Stimulated activated CD8-positive, alpha-beta memory T cell treated with anti-CD3 and anti-CD28 coated beads, Interleukin-12 subunit alpha, Interleukin-12 subunit beta, amount 100 ng/mL, for 24 hours (primary cell): ENCODE data around the gene PCDHGA10.
"Not testable (repeated sequence)": the region's sequence is repeated elsewhere in the genome, so short reads cannot be mapped to it uniquely, and the experiment has no call there.

ENCODE experiments used
- DNase-seq: peaks from one replicate; pipeline ENCODE4 v3.0.0-alpha.2; 2020; ENCODE audit errors: extremely low read depth

PCDHGA10 gene

GRCh38 chr5:141420855-141421488 is 8.2 kb downstream of the PCDHGA10 start, which contains the start of gene PCDHGA11:
TSS of gene PCDHGA11 (plus strand) at chr5:141421051. CDS start at chr5:141421228, 177 bp downstream.
- DNase-seq: no peak

- DNase-seq: no peak
Observed at GRCh38 chr5:141421489-141421855, 8.7 kb downstream of the PCDHGA10 start.

GRCh38 chr5:141422742-141423291 is 10.0 kb downstream of the PCDHGA10 start:
- no peak for DNase-seq

- no peak for DNase-seq
Observed at GRCh38 chr5:141427783-141428426, 15.1 kb downstream of the PCDHGA10 start.

DNA sequence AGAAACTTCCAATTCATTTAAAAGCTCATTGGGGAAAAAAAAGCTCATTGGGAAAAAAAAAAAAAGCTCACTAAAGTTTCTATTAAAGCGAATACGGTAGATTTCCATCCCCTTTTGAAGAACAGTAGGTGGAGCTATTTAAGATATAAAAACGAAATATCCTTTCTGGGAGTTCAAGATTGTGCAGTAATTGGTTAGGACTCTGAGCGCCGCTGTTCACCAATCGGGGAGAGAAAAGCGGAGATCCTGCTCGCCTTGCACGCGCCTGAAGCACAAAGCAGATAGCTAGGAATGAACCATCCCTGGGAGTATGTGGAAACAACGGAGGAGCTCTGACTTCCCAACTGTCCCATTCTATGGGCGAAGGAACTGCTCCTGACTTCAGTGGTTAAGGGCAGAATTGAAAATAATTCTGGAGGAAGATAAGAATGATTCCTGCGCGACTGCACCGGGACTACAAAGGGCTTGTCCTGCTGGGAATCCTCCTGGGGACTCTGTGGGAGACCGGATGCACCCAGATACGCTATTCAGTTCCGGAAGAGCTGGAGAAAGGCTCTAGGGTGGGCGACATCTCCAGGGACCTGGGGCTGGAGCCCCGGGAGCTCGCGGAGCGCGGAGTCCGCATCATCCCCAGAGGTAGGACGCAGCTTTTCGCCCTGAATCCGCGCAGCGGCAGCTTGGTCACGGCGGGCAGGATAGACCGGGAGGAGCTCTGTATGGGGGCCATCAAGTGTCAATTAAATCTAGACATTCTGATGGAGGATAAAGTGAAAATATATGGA is 17.7 kb downstream of the PCDHGA10 start, which contains the start of gene PCDHGA12:
PCDHGA12 (plus strand) TSS at position 176 of the 782 bp plus-strand sequence; CDS start at position 429, 253 bp downstream.
- DNase-seq: no peak

DNA sequence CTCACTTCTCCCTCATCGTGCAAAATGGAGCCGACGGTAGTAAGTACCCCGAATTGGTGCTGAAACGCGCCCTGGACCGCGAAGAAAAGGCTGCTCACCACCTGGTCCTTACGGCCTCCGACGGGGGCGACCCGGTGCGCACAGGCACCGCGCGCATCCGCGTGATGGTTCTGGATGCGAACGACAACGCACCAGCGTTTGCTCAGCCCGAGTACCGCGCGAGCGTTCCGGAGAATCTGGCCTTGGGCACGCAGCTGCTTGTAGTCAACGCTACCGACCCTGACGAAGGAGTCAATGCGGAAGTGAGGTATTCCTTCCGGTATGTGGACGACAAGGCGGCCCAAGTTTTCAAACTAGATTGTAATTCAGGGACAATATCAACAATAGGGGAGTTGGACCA is 18.5 kb downstream of the PCDHGA10 start:
- DNase-seq: no peak

DNA sequence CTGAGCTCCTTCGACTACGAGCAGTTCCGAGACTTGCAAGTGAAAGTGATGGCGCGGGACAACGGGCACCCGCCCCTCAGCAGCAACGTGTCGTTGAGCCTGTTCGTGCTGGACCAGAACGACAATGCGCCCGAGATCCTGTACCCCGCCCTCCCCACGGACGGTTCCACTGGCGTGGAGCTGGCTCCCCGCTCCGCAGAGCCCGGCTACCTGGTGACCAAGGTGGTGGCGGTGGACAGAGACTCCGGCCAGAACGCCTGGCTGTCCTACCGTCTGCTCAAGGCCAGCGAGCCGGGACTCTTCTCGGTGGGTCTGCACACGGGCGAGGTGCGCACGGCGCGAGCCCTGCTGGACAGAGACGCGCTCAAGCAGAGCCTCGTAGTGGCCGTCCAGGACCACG is 19.5 kb downstream of the PCDHGA10 start:
- not testable (repeated sequence) for DNase-seq

DNA sequence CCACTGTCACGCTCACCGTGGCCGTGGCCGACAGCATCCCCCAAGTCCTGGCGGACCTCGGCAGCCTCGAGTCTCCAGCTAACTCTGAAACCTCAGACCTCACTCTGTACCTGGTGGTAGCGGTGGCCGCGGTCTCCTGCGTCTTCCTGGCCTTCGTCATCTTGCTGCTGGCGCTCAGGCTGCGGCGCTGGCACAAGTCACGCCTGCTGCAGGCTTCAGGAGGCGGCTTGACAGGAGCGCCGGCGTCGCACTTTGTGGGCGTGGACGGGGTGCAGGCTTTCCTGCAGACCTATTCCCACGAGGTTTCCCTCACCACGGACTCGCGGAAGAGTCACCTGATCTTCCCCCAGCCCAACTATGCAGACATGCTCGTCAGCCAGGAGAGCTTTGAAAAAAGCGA is 19.9 kb downstream of the PCDHGA10 start:
- DNase-seq: not testable (repeated sequence)

GRCh38 chr5:141434006-141434405 is 21.2 kb downstream of the PCDHGA10 start:
- no peak for DNase-seq

DNA sequence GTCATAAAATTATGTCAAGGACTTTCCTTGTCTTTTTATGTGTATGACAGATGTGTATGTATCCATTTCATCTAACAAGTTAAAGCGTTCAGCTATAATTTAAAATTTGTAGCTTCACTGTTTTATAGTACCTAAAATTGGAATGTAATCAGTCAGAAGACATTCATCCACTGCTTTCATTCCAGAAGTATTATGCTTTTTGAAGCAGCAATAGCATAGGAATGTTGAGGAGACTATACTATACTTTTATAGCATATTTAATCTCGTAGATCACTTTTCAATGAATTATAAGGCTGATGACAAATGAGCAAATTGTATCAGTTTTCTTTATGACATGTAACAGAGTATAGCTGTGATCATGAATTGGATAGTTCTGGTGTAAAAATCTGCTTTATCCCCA is 24.4 kb downstream of the PCDHGA10 start:
- no peak for DNase-seq

DNA sequence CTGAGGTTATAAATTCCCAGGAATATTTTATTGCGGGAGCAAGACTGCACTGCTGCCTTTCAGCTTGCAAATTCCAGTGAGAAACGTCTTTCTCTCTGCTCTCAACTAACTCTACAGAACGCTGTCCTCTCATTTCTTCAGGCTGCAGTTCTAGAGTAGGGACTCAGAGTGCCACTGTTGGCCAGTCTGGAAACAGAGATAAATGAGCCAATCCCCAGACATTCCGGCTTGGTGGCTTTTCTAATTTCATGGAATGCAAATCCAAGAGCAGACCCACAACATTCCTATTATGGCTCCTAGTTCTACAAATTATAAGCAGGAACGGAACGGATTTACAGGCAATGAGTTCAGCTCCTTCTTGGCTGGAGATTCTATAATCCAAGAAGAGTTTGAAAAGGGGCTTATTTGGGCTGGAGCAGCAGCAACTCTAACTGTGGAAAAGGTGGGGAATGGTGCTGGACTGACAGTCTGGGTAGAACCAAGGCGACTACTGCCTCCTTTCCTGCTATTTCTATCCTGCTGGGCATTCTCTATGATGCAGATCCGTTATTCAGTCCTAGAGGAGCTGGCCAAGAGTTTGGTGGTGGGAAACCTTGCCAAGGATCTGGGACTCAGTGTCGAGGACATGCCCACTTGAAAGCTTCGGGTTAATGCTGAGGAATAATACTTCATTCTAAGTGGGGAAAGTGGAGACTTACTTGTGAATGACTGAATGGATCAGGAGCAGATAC is 26.8 kb downstream of the PCDHGA10 start:
- DNase-seq: no peak

GRCh38 chr5:141440341-141440740 is 27.6 kb downstream of the PCDHGA10 start:
- no peak for DNase-seq

- no peak for DNase-seq
Observed at GRCh38 chr5:141441571-141442170, 28.9 kb downstream of the PCDHGA10 start.

DNA sequence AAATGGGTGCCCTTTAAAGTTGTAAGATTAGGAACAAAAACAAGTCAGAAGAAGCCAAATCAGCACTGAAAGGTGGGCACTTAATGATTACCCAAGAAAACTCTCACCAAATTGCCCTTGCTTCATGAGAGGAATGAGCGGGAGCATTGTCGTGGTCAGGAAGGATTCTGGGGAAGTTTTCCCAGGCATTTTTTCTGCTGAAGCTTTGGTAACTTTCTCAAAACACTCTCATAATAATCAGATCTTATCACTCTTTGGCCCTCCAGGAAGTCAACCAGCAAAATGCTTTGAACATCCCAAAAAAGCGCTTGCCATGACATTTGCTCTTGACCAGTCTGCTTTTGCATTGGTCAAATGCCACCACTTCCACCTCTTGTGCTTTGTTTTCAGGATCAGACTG is 52.6 kb downstream of the PCDHGA10 start:
- no peak for DNase-seq
